ENCODE measurements around the gene MOB3B.

The MOB3B gene

DNA sequence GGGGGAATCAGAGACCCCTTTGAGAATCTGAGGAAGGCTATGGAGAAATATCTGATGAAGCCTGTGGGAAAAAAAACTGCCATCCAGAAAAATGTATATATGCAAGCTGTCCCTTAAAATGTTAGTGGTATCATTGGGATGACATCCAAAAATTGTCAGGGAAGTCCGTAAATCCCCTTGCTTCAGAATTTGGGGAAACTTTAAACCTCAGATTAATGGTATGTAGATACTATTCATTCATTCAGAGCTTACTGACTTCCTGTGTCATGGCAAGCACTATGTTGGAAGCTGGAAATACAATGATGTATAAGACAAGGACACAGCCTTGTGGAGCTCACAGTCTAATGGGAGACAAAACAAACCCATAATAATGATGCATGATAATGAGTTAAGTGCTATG lies 10.9 kb upstream of the MOB3B start:
- no peak for DNase-seq

DNA sequence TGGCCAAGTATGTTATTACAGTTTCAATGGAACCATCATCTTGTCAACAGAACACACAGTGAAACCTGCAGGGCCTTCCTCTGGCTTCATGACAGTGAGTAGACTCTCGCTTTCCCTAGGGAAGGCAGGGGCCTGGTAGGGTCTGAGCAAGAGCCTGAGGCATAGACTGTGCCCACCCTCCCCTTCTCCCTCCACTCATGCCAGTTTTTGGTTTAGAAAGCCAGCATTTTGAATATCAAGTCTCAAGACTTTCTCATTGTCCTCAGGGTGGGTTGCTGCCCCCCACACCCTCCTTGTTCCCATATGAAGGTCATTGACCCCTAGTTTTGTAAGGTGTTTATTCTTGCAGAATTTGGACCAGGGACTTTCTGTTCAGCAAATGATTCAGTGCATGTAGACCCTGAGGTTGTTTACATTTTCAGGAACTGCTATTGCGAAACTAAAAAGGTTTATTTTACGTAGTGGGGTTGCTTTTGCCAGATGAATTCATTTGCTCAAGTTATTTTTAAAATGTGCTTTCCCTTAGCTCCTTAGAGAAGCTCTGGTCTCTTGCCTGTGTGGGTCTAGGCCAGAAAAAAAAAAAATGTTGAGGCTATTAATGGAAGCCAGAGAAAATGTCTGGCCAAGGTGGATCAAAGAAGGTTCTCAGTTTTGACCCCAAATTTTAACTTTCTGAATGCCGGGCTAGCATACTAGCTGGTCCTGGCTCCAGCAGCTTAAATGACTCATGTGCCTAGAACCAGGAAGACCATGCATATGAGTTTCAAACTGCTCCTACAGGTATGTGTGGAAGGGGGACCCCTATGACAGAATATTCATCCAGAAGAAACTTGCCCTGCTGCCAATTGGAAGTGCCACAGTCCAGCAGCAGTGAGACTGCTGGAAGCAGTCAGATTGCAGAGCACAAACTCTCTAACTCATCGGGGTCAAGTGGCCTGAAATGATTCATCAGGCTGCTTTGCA lies 10.1 kb upstream of the MOB3B start:
- DNase-seq = no peak

DNA sequence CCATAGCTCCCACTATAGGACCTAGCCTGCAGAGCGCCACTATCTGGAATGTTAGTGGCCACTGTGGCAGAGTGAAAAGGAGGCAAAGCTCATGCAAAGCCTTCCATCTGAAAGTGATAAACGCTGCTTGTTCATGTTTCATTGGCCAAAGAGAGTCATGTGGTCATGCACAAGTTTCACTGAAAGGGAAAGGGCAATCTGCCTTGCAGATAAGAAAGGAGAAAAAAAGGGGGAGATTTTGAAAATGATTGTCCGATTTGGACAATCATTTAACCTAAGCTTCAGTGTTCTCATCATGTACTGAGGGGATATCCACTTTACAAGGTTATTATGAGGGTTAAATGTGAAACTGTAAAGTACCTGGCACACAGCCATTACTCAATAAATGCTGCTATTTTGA lies 9.0 kb upstream of the MOB3B start:
- no peak for DNase-seq

DNA sequence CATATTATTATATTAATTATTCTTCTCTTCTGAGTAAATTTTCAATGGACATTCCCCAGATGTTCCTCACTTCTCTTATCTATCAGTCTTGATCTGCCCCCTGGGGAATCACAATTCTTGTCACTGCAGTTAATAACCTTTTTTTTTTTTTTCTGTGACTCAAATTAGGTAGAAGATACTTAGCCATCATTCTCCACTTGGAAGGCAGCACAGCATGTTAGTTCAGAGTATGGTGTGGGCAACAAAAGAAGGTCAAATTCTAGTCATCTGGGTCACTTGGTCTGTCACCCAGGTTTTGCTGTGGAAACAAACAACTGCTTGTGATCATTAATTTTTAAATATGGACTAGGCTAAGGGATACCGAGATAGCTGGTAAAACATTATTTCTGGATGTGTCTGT lies 8.1 kb upstream of the MOB3B start:
- no peak for DNase-seq

DNA sequence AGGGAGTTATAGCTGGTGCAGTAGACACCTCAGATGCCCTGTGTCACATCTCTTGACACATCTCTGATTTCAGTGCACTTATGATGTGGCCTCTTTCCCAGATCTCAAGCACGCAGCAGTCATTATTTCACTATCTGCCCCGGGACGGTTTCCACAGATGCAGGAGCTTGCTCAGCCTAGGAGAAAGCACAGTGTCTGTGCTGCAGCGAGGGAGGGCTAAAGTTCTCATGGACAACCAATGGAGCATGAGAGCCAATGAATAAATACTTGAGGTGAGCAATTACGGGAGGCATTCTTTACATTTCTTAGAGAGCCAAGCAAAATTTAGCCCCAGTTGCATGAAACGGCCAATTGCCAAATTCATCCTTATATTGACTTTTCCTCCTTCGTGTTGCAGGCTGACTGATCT lies 7.4 kb upstream of the MOB3B start:
- no peak for DNase-seq

- no peak for DNase-seq
These were observed 6.6 kb upstream of the MOB3B start for GRCh38 chr9:27536168-27536567.

DNA sequence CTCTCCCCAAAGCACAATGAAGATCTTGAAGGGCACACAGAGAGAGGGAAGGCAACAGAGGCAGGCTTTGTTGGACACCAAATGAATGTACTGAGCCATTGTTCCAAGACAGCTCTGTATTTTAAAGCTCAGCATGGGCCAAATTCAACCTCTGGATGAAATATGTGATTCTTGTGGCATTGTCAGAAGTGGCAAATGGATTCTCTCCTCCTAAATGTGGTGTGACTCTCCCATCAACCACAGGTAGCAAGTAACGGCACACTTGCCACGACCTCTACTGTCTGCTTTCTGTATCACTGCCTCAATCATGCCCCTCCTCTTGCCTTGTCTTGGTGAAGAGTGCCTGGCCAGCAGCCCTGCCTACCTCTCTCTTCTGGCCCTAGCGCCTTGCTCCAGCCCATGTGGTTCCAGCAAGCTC lies 6.1 kb upstream of the MOB3B start:
- DNase-seq = no peak

- DNase-seq = no peak
These were observed 5.1 kb upstream of the MOB3B start for GRCh38 chr9:27534658-27535209.

- DNase-seq = no peak
These were observed 4.5 kb upstream of the MOB3B start for GRCh38 chr9:27534131-27534530.

DNA sequence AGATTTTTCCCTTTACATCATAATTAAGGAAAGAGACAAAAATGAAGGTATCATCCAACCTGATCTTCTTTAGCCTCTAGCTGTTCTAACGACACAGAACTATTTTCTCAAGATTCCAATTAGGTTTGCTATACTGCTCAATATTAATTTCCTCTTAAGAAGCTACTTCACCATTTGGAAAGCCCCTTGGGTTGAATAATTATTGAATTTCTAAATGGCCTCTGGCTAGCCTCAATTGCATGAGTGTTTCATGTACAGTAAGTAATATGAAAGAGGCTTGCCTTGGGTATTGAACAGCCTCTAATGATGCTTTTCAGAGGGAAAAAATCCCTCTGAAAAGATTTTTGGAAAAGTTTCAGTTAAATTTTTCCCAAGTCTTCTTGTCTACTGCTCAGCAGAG lies 3.7 kb upstream of the MOB3B start:
- no peak for DNase-seq

- no peak for DNase-seq
These were observed 2.4 kb upstream of the MOB3B start for GRCh38 chr9:27532046-27532445.

GRCh38 chr9:27530915-27531755 lies 1.5 kb upstream of the MOB3B start:
- DNase-seq = no peak

GRCh38 chr9:27528886-27529315 lies 713 bp downstream of the MOB3B start:
- no peak for DNase-seq

DNA sequence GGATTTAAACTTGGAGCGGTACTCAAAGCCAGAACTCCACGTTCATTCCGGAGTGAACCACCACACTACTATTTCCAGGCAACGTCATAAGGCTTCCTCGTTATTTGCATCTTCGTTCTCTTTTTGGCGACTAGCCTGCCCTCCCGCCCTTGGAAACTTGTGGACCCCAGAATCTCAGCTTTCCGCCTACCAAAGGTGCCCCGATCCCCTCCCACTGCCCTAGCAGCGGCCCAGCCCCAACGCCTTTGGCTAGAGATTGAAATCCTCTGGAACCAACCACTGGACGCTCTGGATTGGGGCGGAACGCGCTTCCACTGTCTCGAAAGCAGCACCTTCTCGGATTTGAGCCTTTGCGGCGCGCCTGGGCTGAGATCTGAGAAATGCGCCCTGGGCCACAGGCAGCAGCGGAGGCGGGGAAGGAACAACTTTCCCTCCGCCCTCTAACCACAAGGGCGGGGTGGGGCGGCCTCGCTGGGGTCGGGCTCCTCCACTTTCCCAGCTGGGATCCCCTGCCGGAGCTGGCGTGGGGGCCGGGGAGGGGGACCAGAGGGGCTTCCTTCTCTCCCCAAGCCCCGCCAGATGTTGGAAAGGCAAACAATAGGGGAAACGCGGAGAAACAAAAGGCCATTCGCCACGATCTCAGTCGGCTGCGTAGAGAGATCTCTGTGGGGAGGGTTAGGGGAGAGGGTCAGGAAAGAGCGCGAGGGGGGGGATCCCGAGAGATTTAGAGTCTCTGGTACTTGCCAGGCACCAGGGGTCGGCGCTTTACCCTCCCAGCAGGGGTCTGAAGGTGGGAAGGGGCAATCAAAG lies 1.3 kb downstream of the MOB3B start:
- DNase-seq = no peak

DNA sequence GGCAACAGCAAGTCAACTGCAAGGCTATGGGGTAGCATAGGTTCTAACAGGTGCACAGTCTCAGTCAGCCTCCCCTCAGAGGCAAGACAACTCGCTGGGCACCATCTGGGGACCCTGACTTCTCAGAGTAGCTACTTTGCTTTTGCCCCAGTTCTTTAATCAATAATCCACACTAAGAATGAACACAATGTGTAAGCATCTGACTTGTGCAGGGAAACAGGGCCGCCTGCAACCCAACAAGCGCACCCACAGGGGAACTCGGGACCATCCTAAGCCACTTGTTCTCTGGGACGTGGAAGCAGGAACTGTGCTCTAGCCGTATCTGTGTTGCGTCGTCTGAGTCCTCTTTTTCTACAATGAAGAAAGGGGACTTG lies 1.9 kb downstream of the MOB3B start:
- no peak for DNase-seq

- no peak for DNase-seq
These were observed 5.4 kb downstream of the MOB3B start, which contains the start of gene IFNK for GRCh38 chr9:27524236-27524635. IFNK (plus strand) TSS chr9:27524290; CDS start chr9:27524337, 47 bp downstream.

- no peak for DNase-seq
These were observed 6.5 kb downstream of the MOB3B start for GRCh38 chr9:27523141-27523540.

DNA sequence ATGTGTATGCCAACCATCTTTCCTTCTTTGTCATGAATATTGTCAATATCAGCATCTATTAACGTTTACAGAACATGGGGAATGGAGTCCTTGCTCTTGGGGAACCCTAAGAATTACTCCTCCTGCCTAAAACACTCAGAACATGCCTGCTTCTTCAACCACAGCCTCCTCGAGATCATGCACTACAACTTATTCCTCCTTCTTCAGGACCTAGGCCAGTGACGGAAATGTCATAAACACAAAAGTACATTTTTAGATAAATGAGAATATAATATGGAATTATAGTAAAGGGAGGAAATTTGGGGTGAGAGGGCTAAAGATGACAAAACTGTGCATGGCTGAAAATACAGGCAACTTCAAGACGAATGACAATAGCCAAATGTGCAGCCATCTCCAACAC lies 8.6 kb downstream of the MOB3B start:
- no peak for DNase-seq

GRCh38 chr9:27519466-27520465 lies 9.8 kb downstream of the MOB3B start:
- DNase-seq = no peak

DNA sequence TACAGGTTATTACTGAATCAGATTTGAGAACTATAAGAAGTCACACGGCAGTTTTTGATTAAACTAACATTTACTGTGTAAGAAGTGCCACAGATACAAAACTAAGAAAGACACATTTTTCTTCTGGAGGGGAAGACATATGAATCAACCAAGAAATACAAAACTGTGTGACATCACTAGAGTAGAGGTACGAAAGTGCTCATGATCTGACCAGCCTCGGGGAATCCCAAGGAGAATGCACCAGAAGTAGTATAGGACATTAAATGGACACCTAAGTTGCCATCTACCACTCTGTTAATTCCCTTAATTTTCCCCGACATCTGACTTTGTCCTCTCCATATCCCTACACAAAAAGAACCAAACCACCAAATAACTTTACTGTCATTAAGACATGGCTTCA lies 10.8 kb downstream of the MOB3B start:
- DNase-seq = no peak

DNA sequence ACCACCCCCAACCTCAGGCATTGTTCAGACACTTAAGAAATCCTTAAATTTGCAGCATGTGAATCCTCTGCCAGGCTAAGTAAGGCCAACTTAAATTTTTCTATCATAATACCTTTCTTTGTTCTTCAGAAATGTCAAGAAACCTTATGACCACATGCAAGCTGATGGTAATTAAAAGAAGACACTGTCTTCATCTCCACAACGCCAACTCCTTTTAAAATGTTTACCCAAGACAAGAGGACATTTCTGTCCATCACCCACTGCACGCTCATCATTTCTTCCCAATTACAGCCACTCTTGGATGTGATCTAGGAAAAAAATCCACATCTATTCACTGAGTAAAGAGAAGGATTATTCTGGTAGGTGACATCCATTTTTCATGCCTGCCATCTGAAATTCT lies 11.6 kb downstream of the MOB3B start:
- no peak for DNase-seq

Data from SIG-M5 (cell line).